Loucy (cell line): ENCODE measurements around the gene CYP1B1.

Experiments used
- H2AFZ ChIP-seq: fragments of 200-600 bp; sonication (generic); 2 replicates; pipeline ENCODE4 v1.6.0; 2016; ENCODE audit warnings: antibody characterized with exemption, mild to moderate bottlenecking, low read length, moderate library complexity
- H3F3A ChIP-seq: fragments of 200-600 bp; 2 replicates; pipeline ENCODE4 v1.6.0; 2016; ENCODE audit warnings: antibody characterized with exemption, low read depth, mild to moderate bottlenecking
- H3K27me3 ChIP-seq: fragments of 200-600 bp; sonication (generic); 2 replicates; pipeline ENCODE4 v1.6.1; 2014; ENCODE audit warnings: low read length, mild to moderate bottlenecking; ENCODE audit not compliant: insufficient read depth, poor library complexity, severe bottlenecking
- H3K36me3 ChIP-seq: fragments of 200-600 bp; sonication (generic); 2 replicates; pipeline ENCODE4 v1.6.1; 2016; ENCODE audit warnings: low read length; ENCODE audit not compliant: insufficient read depth
- H3K4me1 ChIP-seq: fragments of 200-600 bp; sonication (generic); 2 replicates; pipeline ENCODE4 v1.5.1; 2014; ENCODE audit warnings: low read length, mild to moderate bottlenecking; ENCODE audit not compliant: insufficient read depth, poor library complexity, severe bottlenecking
- H3K4me2 ChIP-seq: fragments of 200-600 bp; sonication (generic); 2 replicates; pipeline ENCODE4 v1.6.0; 2014; ENCODE audit warnings: antibody characterized with exemption, low read length, low read depth, mild to moderate bottlenecking; ENCODE audit not compliant: poor library complexity, severe bottlenecking
- H3K4me3 ChIP-seq: fragments of 200-600 bp; sonication (generic); 2 replicates; pipeline ENCODE4 v1.5.1; 2014; ENCODE audit warnings: low read length, mild to moderate bottlenecking, mixed read lengths; ENCODE audit not compliant: poor library complexity, severe bottlenecking
- H3K79me2 ChIP-seq: fragments of 200-600 bp; sonication (generic); 2 replicates; pipeline ENCODE4 v1.6.1; 2014; ENCODE audit warnings: low read length; ENCODE audit not compliant: insufficient read depth
- H3K9ac ChIP-seq: fragments of 200-600 bp; sonication (generic); 2 replicates; pipeline ENCODE4 v1.6.0; 2014; ENCODE audit warnings: mild to moderate bottlenecking, low read depth, low read length, moderate library complexity; ENCODE audit not compliant: poor library complexity, severe bottlenecking
- H3K9me2 ChIP-seq: fragments of 200-600 bp; sonication (generic); replicated peaks from 2 replicates; pipeline ENCODE4 v1.6.1; 2016; ENCODE audit warnings: low read depth, low read length, mixed read lengths
- H3K9me3 ChIP-seq: fragments of 200-600 bp; sonication (generic); 2 replicates; pipeline ENCODE4 v1.6.1; 2014; ENCODE audit warnings: mild to moderate bottlenecking, antibody characterized with exemption, low read length, low read depth; ENCODE audit not compliant: insufficient read depth
- H4K20me1 ChIP-seq: fragments of 200-600 bp; sonication (generic); 2 replicates; pipeline ENCODE4 v1.6.0; 2014; ENCODE audit warnings: antibody characterized with exemption, low read length, mild to moderate bottlenecking; ENCODE audit not compliant: insufficient read depth, poor library complexity, severe bottlenecking
- EZH2phosphoT487 ChIP-seq: fragments of 200-600 bp; IDR thresholded peaks from 2 replicates; pipeline ENCODE4 v1.6.1; 2018; ENCODE audit warnings: antibody characterized with exemption, mild to moderate bottlenecking, moderate library complexity, borderline replicate concordance
- TF ChIP-seq, protein P1 (sequence below): fragments of 200-600 bp; sonication (generic); conservative IDR thresholded peaks from 2 replicates; pipeline ENCODE4 v1.5.1; 2014; ENCODE audit warnings: mild to moderate bottlenecking, antibody characterized with exemption, low read length

The CYP1B1 gene

GRCh38 chr2:38064801-38065501, 11.0 kb downstream of the CYP1B1 start:
- Histone ChIP-seq H3K9ac (no peak overlapping the region), H3K36me3 (no peaks in the 10 kb centered on the region), H3K4me1 (no peaks in the 10 kb centered on the region), H3K4me2 (no peak overlapping the region), H3K79me2 (no peaks in the 10 kb centered on the region), H3F3A (no peaks in the 10 kb centered on the region), H3K9me2 (no peaks in the 10 kb centered on the region), H4K20me1 (no peaks in the 10 kb centered on the region), H3K9me3 (no peaks in the 10 kb centered on the region), H2AFZ (no peak overlapping the region), H3K27me3 (no peaks in the 10 kb centered on the region), H3K4me3 (no peak overlapping the region)
- TF ChIP-seq EZH2phosphoT487 = no peak
- TF ChIP-seq, protein P1, sequence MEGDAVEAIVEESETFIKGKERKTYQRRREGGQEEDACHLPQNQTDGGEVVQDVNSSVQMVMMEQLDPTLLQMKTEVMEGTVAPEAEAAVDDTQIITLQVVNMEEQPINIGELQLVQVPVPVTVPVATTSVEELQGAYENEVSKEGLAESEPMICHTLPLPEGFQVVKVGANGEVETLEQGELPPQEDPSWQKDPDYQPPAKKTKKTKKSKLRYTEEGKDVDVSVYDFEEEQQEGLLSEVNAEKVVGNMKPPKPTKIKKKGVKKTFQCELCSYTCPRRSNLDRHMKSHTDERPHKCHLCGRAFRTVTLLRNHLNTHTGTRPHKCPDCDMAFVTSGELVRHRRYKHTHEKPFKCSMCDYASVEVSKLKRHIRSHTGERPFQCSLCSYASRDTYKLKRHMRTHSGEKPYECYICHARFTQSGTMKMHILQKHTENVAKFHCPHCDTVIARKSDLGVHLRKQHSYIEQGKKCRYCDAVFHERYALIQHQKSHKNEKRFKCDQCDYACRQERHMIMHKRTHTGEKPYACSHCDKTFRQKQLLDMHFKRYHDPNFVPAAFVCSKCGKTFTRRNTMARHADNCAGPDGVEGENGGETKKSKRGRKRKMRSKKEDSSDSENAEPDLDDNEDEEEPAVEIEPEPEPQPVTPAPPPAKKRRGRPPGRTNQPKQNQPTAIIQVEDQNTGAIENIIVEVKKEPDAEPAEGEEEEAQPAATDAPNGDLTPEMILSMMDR = no peak

- no peak overlapping the region for H3K4me2 ChIP-seq
- no peak for TF ChIP-seq EZH2phosphoT487
- TF ChIP-seq, protein P1 = no peak
- H3K9ac ChIP-seq = no peak overlapping the region
- H3K9me2 ChIP-seq = no peaks in the 10 kb centered on the region
- H3K9me3 ChIP-seq = no peaks in the 10 kb centered on the region
- no peak overlapping the region for H2AFZ ChIP-seq
- no peaks in the 10 kb centered on the region for H3K27me3 ChIP-seq
- no peaks in the 10 kb centered on the region for H3K36me3 ChIP-seq
- H3K4me3 ChIP-seq = no peak overlapping the region
- H4K20me1 ChIP-seq = no peaks in the 10 kb centered on the region
- H3F3A ChIP-seq = no peaks in the 10 kb centered on the region
- H3K79me2 ChIP-seq = no peaks in the 10 kb centered on the region
- H3K4me1 ChIP-seq = no peaks in the 10 kb centered on the region
Measured at GRCh38 chr2:38060236-38061018, 15.5 kb downstream of the CYP1B1 start.

DNA sequence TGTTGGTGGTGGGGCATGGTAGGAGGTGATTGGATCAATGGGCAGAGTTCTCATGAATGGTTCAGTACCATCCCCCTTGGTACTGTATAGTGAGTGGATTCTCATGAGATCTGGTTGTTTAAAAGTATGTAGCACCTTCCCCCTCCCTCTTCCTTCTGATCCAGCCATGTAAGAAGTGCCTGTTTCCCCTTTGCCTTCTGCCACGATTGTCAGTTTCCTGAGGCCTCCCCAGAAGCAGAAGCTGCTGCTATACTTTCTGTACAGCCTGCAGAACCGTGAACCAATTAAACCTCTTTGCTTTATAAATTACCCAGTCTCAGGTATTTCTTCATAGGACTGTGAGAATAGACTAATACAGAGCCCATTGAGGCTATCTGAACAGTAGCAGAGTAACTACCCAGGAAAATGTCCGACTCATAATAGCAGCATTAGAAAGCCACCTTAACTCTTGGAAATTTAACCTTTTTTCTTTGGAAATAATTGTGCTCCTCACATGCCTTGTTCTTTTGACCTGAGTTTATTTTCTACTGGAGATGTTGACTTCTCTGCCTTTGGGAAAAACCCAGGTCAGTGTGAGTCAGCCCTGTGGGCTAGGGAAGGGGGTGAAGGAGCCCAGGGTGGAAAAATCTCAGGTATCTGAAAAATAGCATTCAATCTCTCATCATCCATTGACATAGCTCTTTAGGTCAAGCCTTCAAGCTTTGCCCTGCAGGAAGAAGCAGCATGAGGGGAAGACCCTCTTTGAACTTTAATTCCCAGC, 18.1 kb downstream of the CYP1B1 start:
- no peaks in the 10 kb centered on the region for H3K9me2 ChIP-seq
- no peaks in the 10 kb centered on the region for H3K36me3 ChIP-seq
- H3K79me2 ChIP-seq = no peaks in the 10 kb centered on the region
- H2AFZ ChIP-seq = no peak overlapping the region
- H3K27me3 ChIP-seq = no peaks in the 10 kb centered on the region
- no peaks in the 10 kb centered on the region for H4K20me1 ChIP-seq
- no peak overlapping the region for H3K4me2 ChIP-seq
- no peaks in the 10 kb centered on the region for H3K4me1 ChIP-seq
- no peaks in the 10 kb centered on the region for H3F3A ChIP-seq
- no peak overlapping the region for H3K9ac ChIP-seq
- TF ChIP-seq EZH2phosphoT487 = no peak
- TF ChIP-seq, protein P1 = no peak
- H3K4me3 ChIP-seq = no peak overlapping the region
- H3K9me3 ChIP-seq = no peaks in the 10 kb centered on the region
